Stimulated activated CD4-positive, alpha-beta T cell treated with anti-CD3 and anti-CD28 coated beads, TNF-alpha, amount 100 ng/mL, for 48 hours (primary cell): Measurements from ENCODE around the gene RIPOR2.
"Not testable (repeated sequence)": the region's sequence is repeated elsewhere in the genome, so short reads cannot be mapped to it uniquely, and the experiment has no call there.

Source experiments
- DNase-seq, 3 donors: peaks; one replicate each; pipeline ENCODE4 v3.0.0-alpha.2; 2020; ENCODE audit warnings: low read depth in 3 of 3

The RIPOR2 gene

GRCh38 chr6:24763578-24763977 lies 172.2 kb downstream of the RIPOR2 start:
- DNase-seq, result no peak

- no peak for DNase-seq
Measured at GRCh38 chr6:24761851-24762250, 173.9 kb downstream of the RIPOR2 start.

GRCh38 chr6:24761193-24761835 lies 174.4 kb downstream of the RIPOR2 start:
- no peak for DNase-seq

- DNase-seq, result no peak
Measured at GRCh38 chr6:24760210-24760609, 175.6 kb downstream of the RIPOR2 start.

GRCh38 chr6:24759718-24760117 lies 176.0 kb downstream of the RIPOR2 start:
- DNase-seq, result no peak

GRCh38 chr6:24757611-24758010 lies 178.1 kb downstream of the RIPOR2 start:
- no peak for DNase-seq

GRCh38 chr6:24755279-24755678 lies 180.5 kb downstream of the RIPOR2 start:
- DNase-seq, result no peak

- not testable (repeated sequence) for DNase-seq
Measured at GRCh38 chr6:24754378-24754777, 181.4 kb downstream of the RIPOR2 start.
